Retinal pigment epithelial cell (primary cell): Measurements from ENCODE around the gene ITGAL.
"Not testable (repeated sequence)": the region's sequence is repeated elsewhere in the genome, so short reads cannot be mapped to it uniquely, and the experiment has no call there.

Experiments
- DNase-seq: peaks from one replicate; pipeline ENCODE4 v3.0.0-alpha.2; 2010; ENCODE audit warnings: low read depth
- H3K4me3 ChIP-seq: 2 replicates; pipeline ENCODE4 v1.5.1; 2011; ENCODE audit warnings: mild to moderate bottlenecking, low read length, control low read depth, moderate library complexity
- CTCF ChIP-seq: conservative IDR thresholded peaks from 2 replicates; pipeline ENCODE4 v1.5.1; 2011; ENCODE audit warnings: low read depth, low read length, control low read depth, inconsistent platforms

ITGAL gene

DNA sequence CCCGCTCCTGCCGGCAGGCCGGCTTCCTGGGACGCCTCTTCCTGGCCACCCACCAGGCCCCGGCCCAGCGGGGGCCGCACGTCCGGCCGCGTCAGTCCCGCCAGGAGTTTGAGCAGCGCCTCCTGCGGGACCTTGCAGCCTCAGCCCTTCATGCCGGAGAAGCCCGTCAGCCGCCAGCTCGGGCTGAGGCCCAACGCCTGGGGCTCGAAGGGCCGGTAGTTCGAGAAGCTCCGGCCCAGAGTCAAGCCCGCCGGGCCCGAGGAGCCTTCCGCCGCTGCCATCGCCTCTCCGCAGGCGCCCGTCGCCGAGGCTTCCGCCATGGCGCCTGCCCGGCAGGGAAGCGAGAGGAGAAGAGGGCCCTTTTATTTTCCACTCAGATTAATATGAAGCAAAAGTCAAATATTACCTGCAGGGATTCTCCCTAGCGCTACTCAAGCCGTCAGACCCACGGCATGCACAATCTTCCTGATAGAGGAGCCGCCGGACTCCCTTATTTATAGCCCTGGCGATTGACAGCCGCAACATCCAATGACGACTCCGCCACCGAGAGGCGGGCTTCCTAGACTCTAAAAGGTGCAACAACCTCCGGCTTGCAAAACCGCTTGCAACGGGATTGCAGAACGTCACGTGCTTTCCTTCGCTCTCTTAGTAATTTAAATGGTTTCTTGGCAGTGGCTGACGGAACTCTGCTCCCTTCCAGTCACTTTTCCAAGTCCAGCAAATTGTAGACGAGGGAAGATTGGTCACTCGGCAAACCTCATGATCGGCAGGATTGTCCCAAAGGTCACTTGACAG lies 26.9 kb upstream of the ITGAL start, which contains the start of gene SEPHS2:
SEPHS2 (minus strand) TSS at position 467 of the 795 bp plus-strand sequence; CDS start at position 320, 147 bp downstream.
- peak within 1 kb of the TSS; percentile 67 for H3K4me3 ChIP-seq
- DNase-seq, result peak; percentile 92
- peak; percentile 49 for TF ChIP-seq CTCF

DNA sequence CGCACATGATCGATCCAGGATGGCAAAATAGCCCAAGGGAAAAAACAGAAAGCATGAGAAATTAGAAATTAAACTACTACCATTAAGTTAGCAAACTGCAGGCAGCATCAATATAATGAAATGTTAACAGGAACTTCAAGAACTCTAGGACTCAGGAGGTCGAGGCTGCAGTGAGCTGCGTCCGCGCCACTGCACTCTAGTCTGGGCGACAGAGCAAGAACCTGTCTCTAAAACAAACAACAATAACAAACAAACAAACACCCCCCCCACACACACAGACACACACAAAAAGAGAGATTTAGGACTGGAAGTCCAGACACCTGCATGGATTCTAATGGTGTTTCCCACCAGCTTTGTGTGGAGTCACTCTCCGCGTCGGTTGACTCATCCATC lies 26.3 kb upstream of the ITGAL start:
- no peak for TF ChIP-seq CTCF
- DNase-seq, result no peak
- peak overlapping the region; percentile 67 for H3K4me3 ChIP-seq

GRCh38 chr16:30447512-30448226 lies 24.9 kb upstream of the ITGAL start:
- H3K4me3 ChIP-seq, result no peak overlapping the region
- no peak for DNase-seq
- no peak for TF ChIP-seq CTCF

- H3K4me3 ChIP-seq, result no peak overlapping the region
- TF ChIP-seq CTCF, result no peak
- no peak for DNase-seq
These were observed 23.5 kb upstream of the ITGAL start for GRCh38 chr16:30449116-30449435.

GRCh38 chr16:30452709-30453580 lies 19.6 kb upstream of the ITGAL start:
- DNase-seq, H3K4me3 ChIP-seq: not testable (repeated sequence)

- no peak for TF ChIP-seq CTCF
- DNase-seq, result no peak
- H3K4me3 ChIP-seq, result no peak overlapping the region
These were observed 16.2 kb upstream of the ITGAL start for GRCh38 chr16:30456302-30456701.

DNA sequence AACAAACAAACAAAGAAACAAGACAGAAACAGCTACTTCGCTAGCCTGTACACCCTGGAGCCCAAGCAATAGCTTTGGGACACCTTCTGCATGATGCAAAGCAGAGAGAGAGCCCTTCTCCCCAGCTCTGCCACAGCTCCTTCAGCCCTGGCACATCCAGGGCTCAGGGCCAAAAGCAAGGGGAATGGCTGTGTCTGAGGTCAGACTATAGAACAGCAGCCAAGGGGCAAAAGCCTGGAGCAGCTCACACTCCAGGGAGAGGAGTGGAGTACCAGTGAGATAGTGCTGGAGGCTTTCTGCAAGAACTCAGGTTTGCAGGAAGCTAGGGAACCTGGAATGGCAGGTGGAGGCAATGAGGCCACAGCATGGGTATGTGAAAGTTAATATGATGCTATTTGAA lies 15.3 kb upstream of the ITGAL start:
- H3K4me3 ChIP-seq, result no peak overlapping the region
- TF ChIP-seq CTCF, result no peak
- DNase-seq, result no peak
